Endodermal cell (in vitro differentiated cells): ENCODE measurements around the gene TBC1D25. TPM values are rescaled to one million over a fixed set of nuclear protein-coding genes. Genes with fewer than 3 reads are reported as not detected.

Source experiments
- DNase-seq: peaks from one replicate; pipeline ENCODE4 v3.0.0-alpha.2; 2017
- H3K27ac ChIP-seq: 2 replicates; pipeline ENCODE4 v1.5.1; 2013; ENCODE audit warnings: mild to moderate bottlenecking, low read depth, low read length, moderate library complexity
- H3K27me3 ChIP-seq: 2 replicates; pipeline ENCODE4 v1.6.1; 2013; ENCODE audit warnings: mild to moderate bottlenecking, low read length, moderate library complexity; ENCODE audit not compliant: insufficient read depth, control insufficient read depth, poor library complexity, severe bottlenecking
- H3K36me3 ChIP-seq: 2 replicates; pipeline ENCODE4 v1.7.0; 2013; ENCODE audit warnings: mild to moderate bottlenecking, low read length, moderate library complexity; ENCODE audit not compliant: control insufficient read depth, insufficient read depth
- H3K4me1 ChIP-seq: one replicate; pipeline ENCODE4 v1.7.0; 2013; ENCODE audit warnings: low read length; ENCODE audit not compliant: control insufficient read depth, insufficient read depth
- H3K4me3 ChIP-seq: 2 replicates; pipeline ENCODE4 v1.5.1; 2013; ENCODE audit warnings: mild to moderate bottlenecking, low read length, moderate library complexity
- H3K9ac ChIP-seq: 2 replicates; pipeline ENCODE4 v1.6.1; 2013; ENCODE audit warnings: mild to moderate bottlenecking, low read length, moderate library complexity; ENCODE audit not compliant: poor library complexity, severe bottlenecking; ENCODE audit errors: extremely low read depth
- H3K9me3 ChIP-seq: 2 replicates; pipeline ENCODE4 v1.6.1; 2013; ENCODE audit warnings: mild to moderate bottlenecking, low read length, moderate library complexity; ENCODE audit not compliant: control insufficient read depth
- H3K27ac Mint-ChIP-seq: 2 replicates; pipeline ENCODE4 v1.8.0; 2020; ENCODE audit warnings: mixed read lengths
- H3K27me3 Mint-ChIP-seq: 2 replicates; pipeline ENCODE4 v1.8.0; 2021; ENCODE audit warnings: mild to moderate bottlenecking, mixed read lengths; ENCODE audit not compliant: insufficient read depth
- H3K36me3 Mint-ChIP-seq: 2 replicates; pipeline ENCODE4 v1.8.0; 2020; ENCODE audit warnings: low read depth, mixed read lengths
- H3K4me1 Mint-ChIP-seq: 2 replicates; pipeline ENCODE4 v1.8.0; 2020; ENCODE audit warnings: mixed read lengths
- H3K4me3 Mint-ChIP-seq: 2 replicates; pipeline ENCODE4 v1.8.0; 2020; ENCODE audit warnings: mild to moderate bottlenecking, moderate library complexity, mixed read lengths
- H3K9me3 Mint-ChIP-seq: 2 replicates; pipeline ENCODE4 v1.8.0; 2020; ENCODE audit warnings: mild to moderate bottlenecking, mixed read lengths
- WGBS, 2 experiments: methylation state at CpG; one replicate each; pipeline versions ENCODE4 v1.1.5 to v1.1.7; 2013; ENCODE audit warnings: missing lambda C conversion rate in 2 of 2, mixed read lengths in 1 of 2; ENCODE audit not compliant: insufficient coverage in 1 of 2, insufficient read length in 1 of 2; 5-methylcytosine and 5-hydroxymethylcytosine counted together
- total RNA-seq, 2 donors: library from RNA; stranded (reverse); fragmentation: NEBNext Ultra II Directional in 1 of 2; extraction: Animal tissue kit (Norgen Biotek cat#: 25700) in 1 of 2; gene quantifications; 2 replicates in 1 of 2; 3 replicates in 1 of 2; pipeline ENCODE4 v1.2.1, GENCODE V29; 2021
- TF ChIP-seq, protein P1 (sequence below): fragments of 200-600 bp; sonication (generic); conservative IDR thresholded peaks from 2 replicates; pipeline ENCODE4 v1.5.0; 2021; ENCODE audit warnings: antibody characterized with exemption, mild to moderate bottlenecking

TBC1D25 gene
- total RNA-seq, 2 donors from 2014 or later, result 7.0 to 7.6 TPM

DNA sequence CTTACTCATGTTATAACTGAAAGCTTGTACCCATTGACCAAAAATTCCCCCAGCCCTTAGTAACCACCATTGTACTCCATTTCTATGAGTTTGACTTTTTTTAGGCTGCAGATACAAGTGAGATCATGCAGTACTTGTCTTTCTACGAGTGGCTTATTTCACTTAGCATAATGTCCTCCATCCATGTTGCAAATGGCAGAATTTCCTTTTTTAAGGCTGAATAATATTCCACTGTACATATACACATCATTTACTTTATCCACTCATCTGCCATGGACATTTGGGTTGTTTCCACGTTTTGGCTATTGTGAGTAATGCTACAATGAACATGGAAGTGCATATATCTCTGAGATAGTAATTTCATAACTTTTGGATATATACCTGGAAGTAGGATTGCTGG is 45.2 kb downstream of the TBC1D25 start:
- no peak overlapping the region for H3K27ac ChIP-seq
- Mint-ChIP-seq H3K27me3 (no peaks in the 10 kb centered on the region), H3K4me3 (no peak overlapping the region), H3K36me3 (peaks cover 3% of the 10 kb centered on the region), H3K4me1 (peaks cover 2% of the 10 kb centered on the region), H3K27ac (no peak overlapping the region), H3K9me3 (peaks cover 58% of the 10 kb centered on the region)
- WGBS, 2 experiments, result 79% methylated on average over 2 of the region's 2 CpGs; no CpG with 5 or more reads in 1 of the 2 experiments
- H3K27me3 ChIP-seq, result no peaks in the 10 kb centered on the region
- DNase-seq, result no peak
- no peak overlapping the region for H3K4me3 ChIP-seq
- H3K9me3 ChIP-seq, result no peaks in the 10 kb centered on the region
- no peak overlapping the region for H3K9ac ChIP-seq
- peaks cover 4% of the 10 kb centered on the region for H3K36me3 ChIP-seq
- TF ChIP-seq, protein P1, sequence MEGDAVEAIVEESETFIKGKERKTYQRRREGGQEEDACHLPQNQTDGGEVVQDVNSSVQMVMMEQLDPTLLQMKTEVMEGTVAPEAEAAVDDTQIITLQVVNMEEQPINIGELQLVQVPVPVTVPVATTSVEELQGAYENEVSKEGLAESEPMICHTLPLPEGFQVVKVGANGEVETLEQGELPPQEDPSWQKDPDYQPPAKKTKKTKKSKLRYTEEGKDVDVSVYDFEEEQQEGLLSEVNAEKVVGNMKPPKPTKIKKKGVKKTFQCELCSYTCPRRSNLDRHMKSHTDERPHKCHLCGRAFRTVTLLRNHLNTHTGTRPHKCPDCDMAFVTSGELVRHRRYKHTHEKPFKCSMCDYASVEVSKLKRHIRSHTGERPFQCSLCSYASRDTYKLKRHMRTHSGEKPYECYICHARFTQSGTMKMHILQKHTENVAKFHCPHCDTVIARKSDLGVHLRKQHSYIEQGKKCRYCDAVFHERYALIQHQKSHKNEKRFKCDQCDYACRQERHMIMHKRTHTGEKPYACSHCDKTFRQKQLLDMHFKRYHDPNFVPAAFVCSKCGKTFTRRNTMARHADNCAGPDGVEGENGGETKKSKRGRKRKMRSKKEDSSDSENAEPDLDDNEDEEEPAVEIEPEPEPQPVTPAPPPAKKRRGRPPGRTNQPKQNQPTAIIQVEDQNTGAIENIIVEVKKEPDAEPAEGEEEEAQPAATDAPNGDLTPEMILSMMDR, result no peak
- H3K4me1 ChIP-seq, result no peaks in the 10 kb centered on the region

DNA sequence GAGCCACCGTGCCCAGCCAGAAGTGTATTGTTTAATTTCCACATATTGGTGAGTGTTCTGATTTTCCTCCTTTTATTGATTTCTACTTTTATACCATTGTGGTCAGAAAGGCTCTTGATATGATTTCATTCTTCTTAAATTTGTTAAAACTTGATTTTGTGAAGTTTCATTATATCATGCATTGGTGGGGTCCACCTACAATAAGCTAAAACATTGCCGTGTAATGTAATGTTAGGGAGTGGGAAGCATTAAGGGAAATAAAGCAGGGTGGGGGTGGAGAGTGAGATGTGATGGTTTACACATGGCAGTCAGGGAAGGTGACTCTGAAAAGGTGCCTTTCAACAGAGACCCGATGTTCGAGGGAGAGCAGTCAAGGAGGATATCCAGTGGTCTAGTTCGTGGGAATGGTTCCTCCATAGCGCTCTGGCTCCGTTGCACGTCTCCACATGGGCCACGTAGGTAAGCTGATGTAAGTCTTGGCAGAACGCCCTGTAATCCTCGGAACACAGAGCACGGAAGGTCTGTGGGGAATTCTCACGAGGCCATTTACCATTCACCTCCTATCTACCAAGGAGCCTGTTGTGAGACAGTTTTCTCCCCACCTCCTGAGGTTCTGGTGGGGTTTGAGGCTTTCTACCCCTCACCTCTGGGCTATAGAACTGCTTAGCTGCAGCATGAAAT is 50.1 kb downstream of the TBC1D25 start:
- 95 to 100% methylated on average over 6 to 9 of the region's 13 CpGs for WGBS, 2 experiments
- H3K27ac Mint-ChIP-seq, result no peak overlapping the region
- H3K4me3 ChIP-seq, result no peak overlapping the region

DNA sequence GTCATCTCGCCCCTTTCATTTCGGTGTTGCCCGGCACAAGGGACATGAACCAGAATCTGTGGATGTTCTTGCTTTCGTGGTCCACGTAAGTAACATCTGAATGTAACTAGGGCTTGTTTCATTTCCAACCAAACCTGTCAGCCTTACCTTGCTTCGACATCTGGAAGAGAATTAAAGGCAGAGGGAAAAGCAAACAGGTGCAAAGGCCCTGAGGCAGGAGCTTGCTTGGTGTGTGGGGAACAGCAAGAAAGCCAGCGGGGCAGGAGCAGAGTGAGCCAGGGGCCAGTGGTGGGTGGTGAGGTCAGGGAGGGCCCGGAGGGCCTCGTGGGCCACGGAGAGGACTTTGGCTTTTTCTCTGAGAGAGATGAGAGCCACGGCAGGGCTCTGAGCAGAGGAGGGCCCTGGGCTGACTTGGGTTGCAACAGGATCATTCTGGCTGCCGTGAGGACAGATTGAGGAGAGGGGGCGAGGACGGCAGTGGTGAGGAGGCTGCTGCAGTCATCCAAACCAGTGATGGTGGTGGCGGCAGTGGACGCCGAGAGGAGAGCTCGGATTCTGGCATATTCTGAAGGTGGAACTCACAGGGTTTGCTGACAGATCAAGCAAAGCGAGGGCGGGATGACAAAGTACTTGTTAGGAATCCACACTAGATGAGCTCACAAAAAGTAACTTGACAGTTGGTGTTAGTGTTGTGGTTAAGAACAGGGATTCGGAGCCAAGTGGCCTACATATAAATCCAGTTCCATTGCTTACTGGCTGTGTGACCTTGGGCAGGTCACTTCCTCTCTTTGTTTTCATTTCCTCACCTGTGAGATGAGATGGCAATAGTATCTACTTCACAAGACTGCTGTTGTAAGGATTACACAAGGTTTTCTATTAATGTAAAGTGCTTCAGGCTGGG is 50.9 kb downstream of the TBC1D25 start:
- TF ChIP-seq, protein P1, result no peak
- no peak overlapping the region for H3K9ac ChIP-seq
- no peaks in the 10 kb centered on the region for H3K36me3 Mint-ChIP-seq
- H3K27me3 Mint-ChIP-seq, result no peaks in the 10 kb centered on the region
- 87 to 96% methylated on average over 5 to 21 of the region's 21 CpGs for WGBS, 2 experiments
- no peaks in the 10 kb centered on the region for H3K27me3 ChIP-seq
- no peak overlapping the region for H3K4me3 Mint-ChIP-seq
- no peak overlapping the region for H3K27ac Mint-ChIP-seq
- H3K4me1 Mint-ChIP-seq, result no peaks in the 10 kb centered on the region
- H3K4me3 ChIP-seq, result no peak overlapping the region
- no peak for DNase-seq
- H3K36me3 ChIP-seq, result no peaks in the 10 kb centered on the region
- no peaks in the 10 kb centered on the region for H3K4me1 ChIP-seq
- H3K27ac ChIP-seq, result no peak overlapping the region
- peaks cover 54% of the 10 kb centered on the region for H3K9me3 Mint-ChIP-seq
- no peaks in the 10 kb centered on the region for H3K9me3 ChIP-seq

More for the DNA sequence above, 50.1 kb downstream of the TBC1D25 start:
- TF ChIP-seq, protein P1, result no peak
- Mint-ChIP-seq H3K9me3 (peaks cover 60% of the 10 kb centered on the region), H3K27me3 (no peaks in the 10 kb centered on the region), H3K36me3 (no peaks in the 10 kb centered on the region), H3K4me3 (no peak overlapping the region), H3K4me1 (no peaks in the 10 kb centered on the region)
- no peak for DNase-seq
- H3K27ac ChIP-seq, result no peak overlapping the region
- H3K9me3 ChIP-seq, result no peaks in the 10 kb centered on the region
- no peaks in the 10 kb centered on the region for H3K36me3 ChIP-seq
- no peaks in the 10 kb centered on the region for H3K4me1 ChIP-seq
- no peak overlapping the region for H3K9ac ChIP-seq
- no peaks in the 10 kb centered on the region for H3K27me3 ChIP-seq
